Measurements from ENCODE around the gene YIF1A. TPM values are rescaled to one million over a fixed set of nuclear protein-coding genes. Genes with fewer than 3 reads are reported as not detected.
"Not testable (repeated sequence)": the region's sequence is repeated elsewhere in the genome, so short reads cannot be mapped to it uniquely, and the experiment has no call there.

The YIF1A gene
- total RNA-seq, 2 experiments from 2014 or later: 44.5 to 45.5 TPM

- peak overlapping the region; percentile 2 for H3K27ac Mint-ChIP-seq
- POLR2A ChIA-PET: interaction anchor here (0.8 to 1.3 kb wide), 3 partner anchors 9 to 36 kb away, joined by 3 to 12 read pairs (median 5); partner anchors contain the start of genes RAB1B and YIF1A
Measured at GRCh38 chr11:66276619-66277018, 12.3 kb downstream of the YIF1A start.

DNA sequence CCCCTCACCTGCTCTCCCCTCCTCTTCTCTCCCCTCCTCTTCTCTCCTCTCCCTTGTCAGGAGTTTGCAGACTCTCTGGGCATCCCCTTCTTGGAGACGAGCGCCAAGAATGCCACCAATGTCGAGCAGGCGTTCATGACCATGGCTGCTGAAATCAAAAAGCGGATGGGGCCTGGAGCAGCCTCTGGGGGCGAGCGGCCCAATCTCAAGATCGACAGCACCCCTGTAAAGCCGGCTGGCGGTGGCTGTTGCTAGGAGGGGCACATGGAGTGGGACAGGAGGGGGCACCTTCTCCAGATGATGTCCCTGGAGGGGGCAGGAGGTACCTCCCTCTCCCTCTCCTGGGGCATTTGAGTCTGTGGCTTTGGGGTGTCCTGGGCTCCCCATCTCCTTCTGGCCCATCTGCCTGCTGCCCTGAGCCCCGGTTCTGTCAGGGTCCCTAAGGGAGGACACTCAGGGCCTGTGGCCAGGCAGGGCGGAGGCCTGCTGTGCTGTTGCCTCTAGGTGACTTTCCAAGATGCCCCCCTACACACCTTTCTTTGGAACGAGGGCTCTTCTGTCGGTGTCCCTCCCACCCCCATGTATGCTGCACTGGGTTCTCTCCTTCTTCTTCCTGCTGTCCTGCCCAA, 12.8 kb downstream of the YIF1A start:
- ATAC-seq (ENCODE audit: low read depth): no peak
- Mint-ChIP-seq H3K36me3 (peaks cover 25% of the 10 kb centered on the region), H3K27me3 (peaks cover 14% of the 10 kb centered on the region), H3K27ac (no peak overlapping the region), H3K4me1 (peaks cover 29% of the 10 kb centered on the region), H3K4me3 (no peak overlapping the region), H3K9me3 (no peaks in the 10 kb centered on the region)
- POLR2A ChIA-PET: no interaction called here
- no peak for DNase-seq

More at GRCh38 chr11:66276619-66277018, 12.3 kb downstream of the YIF1A start:
- H3K4me3 Mint-ChIP-seq; ATAC-seq (ENCODE audit: low read depth); H3K9me3 Mint-ChIP-seq; DNase-seq: not testable (repeated sequence)
- peaks cover 14% of the 10 kb centered on the region for H3K27me3 Mint-ChIP-seq
- H3K36me3 Mint-ChIP-seq: peaks cover 24% of the 10 kb centered on the region
- H3K4me1 Mint-ChIP-seq: peaks cover 28% of the 10 kb centered on the region

DNA sequence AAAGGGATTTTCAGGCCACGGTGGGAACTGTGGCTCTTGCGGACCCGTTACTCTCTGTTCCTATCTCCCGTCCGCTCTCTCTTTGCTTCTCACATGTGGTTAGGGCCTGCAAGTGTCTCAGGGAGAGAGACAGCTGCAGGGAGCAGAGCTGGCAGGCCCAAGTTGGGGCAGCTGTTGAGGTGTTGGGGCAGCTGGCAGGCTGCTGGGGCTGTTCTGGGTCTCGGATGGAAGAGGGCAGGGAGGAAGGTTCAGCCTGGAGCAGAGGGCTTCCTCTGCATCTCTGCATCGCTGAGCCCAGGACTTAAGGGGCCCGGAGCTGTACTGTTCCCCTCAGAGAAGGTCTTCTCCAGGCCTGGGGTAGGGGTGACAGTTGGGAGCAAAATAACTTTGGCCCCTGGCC, 13.5 kb downstream of the YIF1A start:
- POLR2A ChIA-PET: no interaction called here
- Mint-ChIP-seq H3K4me1 (peaks cover 34% of the 10 kb centered on the region), H3K27ac (no peak overlapping the region), H3K9me3 (no peaks in the 10 kb centered on the region), H3K4me3 (no peak overlapping the region), H3K36me3 (peaks cover 30% of the 10 kb centered on the region), H3K27me3 (peaks cover 14% of the 10 kb centered on the region)
- ATAC-seq (ENCODE audit: low read depth): no peak
- DNase-seq: no peak

DNA sequence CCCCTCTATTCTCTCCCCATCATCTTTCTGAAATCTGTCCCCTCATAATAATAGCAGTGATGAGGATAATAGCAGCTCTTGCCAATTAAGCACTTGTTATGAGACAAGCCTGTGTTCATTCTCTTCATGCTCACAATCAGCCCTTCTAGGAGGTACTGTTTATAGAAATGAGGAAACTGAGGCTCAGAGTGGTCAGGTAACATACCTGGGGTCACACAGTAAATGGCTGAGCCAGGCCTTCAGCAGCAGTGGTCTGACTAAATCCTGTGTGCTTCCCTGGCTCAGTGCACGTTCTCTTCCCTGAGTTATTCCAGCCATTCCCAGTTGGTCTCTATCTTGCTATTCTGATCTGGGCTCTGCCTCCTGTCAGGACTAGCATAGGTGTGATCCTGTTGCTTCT, 14.7 kb downstream of the YIF1A start:
- Mint-ChIP-seq H3K4me3 (no peak overlapping the region), H3K9me3 (no peaks in the 10 kb centered on the region), H3K4me1 (peaks cover 41% of the 10 kb centered on the region), H3K27me3 (peaks cover 6% of the 10 kb centered on the region), H3K27ac (peak overlapping the region; percentile 7), H3K36me3 (peaks cover 31% of the 10 kb centered on the region)
- POLR2A ChIA-PET: no interaction called here
- ATAC-seq (ENCODE audit: low read depth) (no peak), DNase-seq (no peak)

DNA sequence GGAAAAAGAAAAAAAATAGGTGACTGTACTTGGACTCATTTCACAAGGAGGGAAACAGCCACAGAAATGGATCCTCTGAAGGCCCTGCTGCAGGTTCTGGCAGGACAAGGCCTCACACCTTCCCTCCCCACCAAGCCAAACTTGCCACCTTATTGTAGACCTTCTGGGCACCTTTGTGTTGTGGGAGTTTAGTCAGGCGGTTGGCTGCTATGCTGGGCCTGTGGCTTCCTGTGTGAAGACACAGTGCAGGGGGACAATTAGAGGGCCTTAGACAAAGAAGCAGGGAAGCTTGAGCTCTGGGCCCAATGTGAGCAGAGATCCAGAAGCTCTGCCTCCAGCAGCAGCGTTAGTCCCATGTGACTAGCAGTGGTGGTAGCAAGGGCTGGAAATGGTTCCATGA, 16.3 kb downstream of the YIF1A start:
- POLR2A ChIA-PET: interaction anchor here (1.0 to 2.2 kb wide), 4 partner anchors 9 to 40 kb away, joined by 3 to 10 read pairs (median 4); partner anchors contain the start of gene YIF1A
- DNase-seq (no peak), ATAC-seq (ENCODE audit: low read depth) (no peak)
- peaks cover 41% of the 10 kb centered on the region for H3K4me1 Mint-ChIP-seq
- H3K36me3 Mint-ChIP-seq: peaks cover 32% of the 10 kb centered on the region
- no peaks in the 10 kb centered on the region for H3K27me3 Mint-ChIP-seq
- H3K9me3 Mint-ChIP-seq: no peaks in the 10 kb centered on the region
- peak overlapping the region; percentile 49 for H3K4me3 Mint-ChIP-seq
- H3K27ac Mint-ChIP-seq: peak overlapping the region; percentile 11

GRCh38 chr11:66271816-66272215, 17.1 kb downstream of the YIF1A start:
- H3K27ac Mint-ChIP-seq: peak overlapping the region; percentile 38
- H3K9me3 Mint-ChIP-seq: no peaks in the 10 kb centered on the region
- H3K27me3 Mint-ChIP-seq: no peaks in the 10 kb centered on the region
- no peak for DNase-seq
- no peak for ATAC-seq (ENCODE audit: low read depth)
- POLR2A ChIA-PET: interaction anchor here (2.2 kb wide), 1 partner anchor 10 kb away, joined by 10 read pairs; no protein-coding TSS in a partner anchor
- H3K4me1 Mint-ChIP-seq: peaks cover 44% of the 10 kb centered on the region
- peak overlapping the region; percentile 25 for H3K4me3 Mint-ChIP-seq
- H3K36me3 Mint-ChIP-seq: peaks cover 32% of the 10 kb centered on the region

DNA sequence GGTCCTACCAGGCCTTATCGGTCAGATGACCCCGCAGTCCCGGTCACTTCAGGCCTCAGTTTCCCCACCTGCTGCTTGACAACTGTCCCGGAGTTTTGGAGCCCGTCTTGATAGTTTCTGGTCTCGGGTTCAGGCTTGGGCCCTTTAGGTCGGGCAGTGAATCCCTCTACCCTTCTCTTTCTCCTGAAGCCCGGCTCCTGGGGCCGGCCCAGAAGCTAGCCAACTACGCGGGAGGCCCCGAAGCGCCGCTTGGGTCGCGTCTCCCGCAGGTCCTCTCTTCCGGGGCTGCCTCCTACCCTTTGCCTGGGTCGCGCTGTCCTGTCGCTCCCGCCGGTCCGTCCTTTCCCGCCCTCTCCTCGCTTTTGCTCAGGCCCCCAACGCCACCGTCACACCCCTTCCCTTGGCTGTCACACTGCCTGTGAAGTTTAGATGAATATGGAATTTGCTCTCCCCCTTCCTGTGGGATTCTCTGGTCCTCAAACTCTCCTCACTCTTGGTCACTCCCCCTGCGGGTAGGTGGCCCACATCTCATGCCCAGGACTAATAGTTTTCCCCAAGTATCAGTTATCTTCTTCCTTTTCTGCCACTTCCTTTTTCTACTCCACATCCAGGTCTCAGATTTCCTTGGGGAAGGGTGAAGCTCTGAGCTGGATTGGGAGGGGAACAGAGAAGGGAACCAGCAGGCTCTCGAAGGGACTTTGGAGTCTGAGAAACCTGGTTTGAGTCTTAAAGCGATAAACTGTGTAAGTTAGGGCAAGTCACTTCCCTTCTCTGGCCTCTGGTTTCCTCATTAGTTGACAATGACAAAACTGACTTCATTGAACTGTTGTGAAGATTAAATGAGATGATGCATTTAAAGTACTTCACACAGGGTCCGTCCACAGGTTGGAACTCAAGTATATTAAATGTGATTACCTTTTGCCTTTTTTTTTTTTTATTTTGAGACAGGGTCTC, 19.7 kb downstream of the YIF1A start:
- Mint-ChIP-seq H3K4me1 (peaks cover 43% of the 10 kb centered on the region), H3K4me3 (peak overlapping the region; percentile 87), H3K36me3 (peaks cover 28% of the 10 kb centered on the region)

DNA sequence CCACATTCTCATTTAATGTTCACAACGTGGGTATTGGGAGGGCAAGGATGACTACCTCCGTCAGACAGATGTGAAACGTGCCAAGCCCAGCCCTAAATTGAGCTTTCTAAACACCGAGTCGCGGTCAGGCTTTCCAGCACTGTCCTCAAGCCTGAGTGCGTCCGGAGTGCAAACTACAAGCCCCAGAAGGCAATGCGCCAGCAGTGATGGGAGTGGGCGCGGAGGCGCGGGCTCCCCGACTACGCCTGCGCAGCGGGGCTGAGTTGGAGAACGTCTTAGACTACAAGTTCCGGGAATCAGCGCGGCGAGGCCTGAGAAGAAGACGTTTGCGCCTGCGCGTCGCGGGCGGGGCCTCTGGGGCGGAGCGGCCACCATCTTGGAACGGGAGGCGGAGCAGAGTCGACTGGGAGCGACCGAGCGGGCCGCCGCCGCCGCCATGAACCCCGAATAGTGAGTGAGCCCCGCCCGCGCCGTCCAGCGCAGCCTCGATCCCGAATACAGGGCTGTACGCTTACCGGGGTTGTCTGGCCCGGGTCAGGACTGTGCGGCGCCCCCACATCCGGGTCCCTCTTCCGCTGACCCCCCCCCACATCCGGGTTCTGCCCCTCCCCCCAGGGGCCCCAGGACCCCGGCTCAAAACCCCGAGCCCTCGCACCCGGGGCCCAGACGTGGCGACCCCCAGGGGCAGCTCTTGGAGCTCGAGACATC, 20.5 kb downstream of the YIF1A start, which contains the start of gene RAB1B:
RAB1B (plus strand) TSS at position 396 of the 708 bp plus-strand sequence; CDS start at position 437, 41 bp downstream.
- DNase-seq: peak; percentile 99
- Mint-ChIP-seq H3K4me3 (peak within 1 kb of the TSS; percentile 87), H3K36me3 (peaks cover 24% of the 10 kb centered on the region), H3K27me3 (no peaks in the 10 kb centered on the region), H3K9me3 (no peaks in the 10 kb centered on the region), H3K27ac (peak within 1 kb of the TSS; percentile 95), H3K4me1 (peaks cover 39% of the 10 kb centered on the region)
- POLR2A ChIA-PET: interaction anchor here (0.6 to 2.6 kb wide), 13 partner anchors 9 to 1771 kb away, joined by 3 to 20 read pairs (median 3); partner anchors contain the start of genes CD248, CFL1, MRPL11 and SF3B2
- peak; percentile 88 for ATAC-seq (ENCODE audit: low read depth)

More for the DNA sequence above, 19.7 kb downstream of the YIF1A start:
- DNase-seq: no peak
- Mint-ChIP-seq H3K27me3 (no peaks in the 10 kb centered on the region), H3K9me3 (no peaks in the 10 kb centered on the region), H3K27ac (peak overlapping the region; percentile 95)
- no peak for ATAC-seq (ENCODE audit: low read depth)
- POLR2A ChIA-PET: interaction anchor here (0.6 to 2.6 kb wide), 6 partner anchors 8 to 217 kb away, joined by 3 to 20 read pairs (median 6); partner anchors contain the start of genes CD248 and SF3B2

GRCh38 chr11:66267379-66268243, 21.3 kb downstream of the YIF1A start:
- Mint-ChIP-seq H3K27ac (peak overlapping the region; percentile 95), H3K27me3 (no peaks in the 10 kb centered on the region), H3K36me3 (peaks cover 21% of the 10 kb centered on the region), H3K9me3 (no peaks in the 10 kb centered on the region), H3K4me1 (peaks cover 36% of the 10 kb centered on the region), H3K4me3 (peak overlapping the region; percentile 87)
- ATAC-seq (ENCODE audit: low read depth) (peak; percentile 49), DNase-seq (peak; percentile 93)
- POLR2A ChIA-PET: interaction anchor here (0.6 to 2.6 kb wide), 13 partner anchors 10 to 1772 kb away, joined by 3 to 20 read pairs (median 3); partner anchors contain the start of genes CD248, CFL1, MRPL11 and SF3B2

DNA sequence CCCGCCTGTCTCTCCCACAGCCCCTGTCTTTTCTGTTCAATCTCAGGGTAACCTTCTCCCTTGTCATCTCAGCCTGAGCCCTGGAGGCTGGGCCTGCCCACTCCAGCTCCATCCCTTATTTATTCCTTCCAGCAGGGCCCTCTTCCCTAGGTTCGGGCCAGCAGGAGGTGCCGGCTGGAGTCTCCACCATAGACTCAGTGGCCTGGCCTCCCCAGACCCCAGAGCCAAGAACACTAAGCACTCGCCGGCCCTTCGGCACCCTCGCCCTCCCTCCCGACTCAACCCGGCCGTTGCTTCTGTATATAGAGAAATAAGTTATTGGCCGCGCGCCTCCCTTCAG, 21.9 kb downstream of the YIF1A start:
- ATAC-seq (ENCODE audit: low read depth): no peak
- peak; percentile 50 for DNase-seq
- peaks cover 32% of the 10 kb centered on the region for H3K4me1 Mint-ChIP-seq
- no peaks in the 10 kb centered on the region for H3K27me3 Mint-ChIP-seq
- POLR2A ChIA-PET: interaction anchor here (1.0 to 2.6 kb wide), 8 partner anchors 10 to 408 kb away, joined by 3 to 20 read pairs (median 6); partner anchors contain the start of genes CFL1, MRPL11 and YIF1A
- H3K36me3 Mint-ChIP-seq: peaks cover 16% of the 10 kb centered on the region
- H3K9me3 Mint-ChIP-seq: no peaks in the 10 kb centered on the region
- H3K4me3 Mint-ChIP-seq: peak overlapping the region; percentile 87
- H3K27ac Mint-ChIP-seq: peak overlapping the region; percentile 79

DNA sequence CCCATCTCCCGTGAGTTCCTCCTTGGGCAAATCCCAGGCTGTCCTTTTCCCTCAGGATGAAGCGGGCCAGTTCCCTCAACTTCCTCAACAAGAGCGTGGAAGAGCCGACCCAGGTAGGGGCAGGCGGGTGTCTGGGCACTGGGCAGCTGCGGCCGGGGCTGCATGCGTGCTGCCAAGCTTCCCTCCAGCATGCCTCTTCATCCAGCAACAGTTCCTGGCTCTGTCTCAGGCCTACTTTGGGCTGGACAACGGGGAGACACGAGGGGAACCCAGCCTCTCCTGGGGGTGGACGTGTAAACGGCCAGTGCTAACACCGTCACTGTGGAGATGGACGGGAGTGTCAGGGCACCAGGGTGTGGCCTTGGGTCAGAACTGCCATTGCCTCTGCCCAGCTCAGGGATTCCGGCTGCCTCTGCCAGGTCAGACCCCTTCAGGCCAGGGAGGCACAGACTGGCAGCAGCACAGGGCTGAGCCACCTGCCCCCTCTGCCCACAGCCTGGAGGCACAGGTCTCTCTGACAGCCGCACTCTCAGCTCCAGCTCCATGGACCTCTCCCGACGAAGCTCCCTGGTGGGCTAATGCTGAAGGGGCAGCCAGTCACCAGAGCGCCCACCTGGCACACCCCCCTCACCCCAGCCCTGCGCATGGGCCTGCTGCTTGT, 22.4 kb downstream of the YIF1A start:
- H3K27ac Mint-ChIP-seq: peak overlapping the region; percentile 79
- DNase-seq (no peak), ATAC-seq (ENCODE audit: low read depth) (no peak)
- peaks cover 11% of the 10 kb centered on the region for H3K36me3 Mint-ChIP-seq
- H3K27me3 Mint-ChIP-seq: no peaks in the 10 kb centered on the region
- H3K4me1 Mint-ChIP-seq: peaks cover 27% of the 10 kb centered on the region
- no peaks in the 10 kb centered on the region for H3K9me3 Mint-ChIP-seq
- POLR2A ChIA-PET: interaction anchor here (2.0 kb wide), 1 partner anchor 11 kb away, joined by 12 read pairs; no protein-coding TSS in a partner anchor
- peak overlapping the region; percentile 87 for H3K4me3 Mint-ChIP-seq

Data from activated naive CD8-positive, alpha-beta T cell treated with anti-CD3 and anti-CD28 coated beads, Interleukin-2, amount 10 ng/mL, durations not matched to agents 7 days and 5 days (primary cell).